ENCODE measurements around the gene SGSM1. TPM values are rescaled to one million over a fixed set of nuclear protein-coding genes. Genes with fewer than 3 reads are reported as not detected.

SGSM1 gene
- total and polyA plus RNA-seq, 9 of the 15 experiments (the other 6 are each of a cell fraction or from before 2014, with no cell fraction given), result not detected

- TF ChIP-seq EZH2 (IDR thresholded peaks at IDR 0.05; ENCODE audit: borderline replicate concordance, low read depth, low read length) (no peak), E2F6 (IDR thresholded peaks at IDR 0.05; ENCODE audit: borderline replicate concordance in 1 of 2, extremely low read depth in 1 of 2, insufficient read depth in 1 of 2, insufficient read length in 1 of 2, low read depth in 1 of 2, low read length in 1 of 2, poor library complexity in 1 of 2, severe bottlenecking in 1 of 2) (peak; percentile 77 to 94), ZBTB49 (CRISPR knock-in tag; IDR thresholded peaks at IDR 0.05; ENCODE audit: borderline replicate concordance) (no peak), FOXA1 (IDR thresholded peaks at IDR 0.05; ENCODE audit: borderline replicate concordance) (no peak), POLR2G (IDR thresholded peaks at IDR 0.05; ENCODE audit: low read depth, low read length) (0 out of 2 replicates have a peak, but pooled peaks have one; percentile 20), BCLAF1 (IDR thresholded peaks at IDR 0.05; ENCODE audit: borderline replicate concordance in 1 of 2, control insufficient read depth in 1 of 2, low read depth in 2 of 2, low read length in 1 of 2) (no peak), HNRNPLL (IDR thresholded peaks at IDR 0.05; ENCODE audit: low read depth, low read length, poor library complexity, severe bottlenecking) (peak; percentile 93), XRCC3 (IDR thresholded peaks at IDR 0.05) (no peak), E2F8 (IDR thresholded peaks at IDR 0.05; ENCODE audit: low read depth, partially characterized antibody) (no peak), SMARCB1 (IDR thresholded peaks at IDR 0.05; ENCODE audit: insufficient read length, low read depth) (no peak), ZNF239 (CRISPR knock-in tag; IDR thresholded peaks at IDR 0.05) (no peak), ZNF354B (CRISPR knock-in tag; IDR thresholded peaks at IDR 0.05) (no peak), RAD21 (CRISPR knock-in tag; conservative IDR thresholded peaks at IDR 0.05 in 1 of 2, IDR thresholded peaks at IDR 0.05 in 1 of 2) (no peak), ZNF507 (tag; conservative IDR thresholded peaks at IDR 0.05) (no peak), FOXP1 (CRISPR knock-in tag; IDR thresholded peaks at IDR 0.05) (no peak), ZNF785 (CRISPR knock-in tag; IDR thresholded peaks at IDR 0.05) (no peak)
Measured at GRCh38 chr22:24805790-24806662, at the start of gene SGSM1 (continued).
